Measurements from ENCODE around the gene ITPR2.

GRCh38 chr12:26748412-26748740 lies 84.6 kb downstream of the ITPR2 start:
- TF ChIP-seq POLR2A (IDR thresholded peaks at IDR 0.05) = no peak
- no peak for TF ChIP-seq CTCF (IDR thresholded peaks at IDR 0.05)

All from lower leg skin (tissue), 3 donors.